HFFc6 (cell line): ENCODE measurements around the gene ELP1. TPM values are rescaled to one million over a fixed set of nuclear protein-coding genes. Genes with fewer than 3 reads are reported as not detected.

Experiments
- DNase-seq: peaks from one replicate; pipeline ENCODE4 v3.0.0-alpha.2; 2018
- H3K27ac Mint-ChIP-seq: 2 replicates; pipeline ENCODE4 v1.8.0; 2020; ENCODE audit warnings: mild to moderate bottlenecking, mixed read lengths
- H3K27me3 Mint-ChIP-seq: 2 replicates; pipeline ENCODE4 v1.8.0; 2021; ENCODE audit warnings: mild to moderate bottlenecking, moderate library complexity, mixed read lengths; ENCODE audit not compliant: insufficient read depth
- H3K36me3 Mint-ChIP-seq: 2 replicates; pipeline ENCODE4 v1.8.0; 2021; ENCODE audit warnings: low read depth, mixed read lengths
- H3K4me1 Mint-ChIP-seq: 2 replicates; pipeline ENCODE4 v1.8.0; 2020; ENCODE audit warnings: low read depth, mixed read lengths
- H3K4me3 Mint-ChIP-seq: 2 replicates; pipeline ENCODE4 v1.8.0; 2020; ENCODE audit warnings: mild to moderate bottlenecking, moderate library complexity, mixed read lengths
- H3K9me3 Mint-ChIP-seq: 2 replicates; pipeline ENCODE4 v1.8.0; 2020; ENCODE audit warnings: mild to moderate bottlenecking, mixed read lengths
- CTCF ChIP-seq: fragments of 200-600 bp; sonication (generic); IDR thresholded peaks from 2 replicates; pipeline ENCODE4 v1.5.0; 2021; ENCODE audit warnings: antibody characterized with exemption, mild to moderate bottlenecking
- total RNA-seq, 6 experiments: library from RNA; stranded (reverse); fragmentation: NEBNext Ultra II Directional; extraction: Animal tissue kit (Norgen Biotek cat#: 25700); gene quantifications; 2 replicates in 1 of 6; 3 replicates in 5 of 6; pipeline ENCODE4 v1.2.3, GENCODE V29; 2021

The ELP1 gene
- total RNA-seq, 6 experiments from 2014 or later = 24.8 to 37.2 (median 35.2) TPM

- H3K4me1 Mint-ChIP-seq = peaks cover 8% of the 10 kb centered on the region
- no peak overlapping the region for H3K27ac Mint-ChIP-seq
- DNase-seq = no peak
- no peak overlapping the region for H3K4me3 Mint-ChIP-seq
- no peaks in the 10 kb centered on the region for H3K27me3 Mint-ChIP-seq
- no peak for TF ChIP-seq CTCF
- peaks cover 19% of the 10 kb centered on the region; the same call in 1 of the 2 replicates for H3K36me3 Mint-ChIP-seq
- no peaks in the 10 kb centered on the region for H3K9me3 Mint-ChIP-seq
These were observed 16.2 kb upstream of the ELP1 start for GRCh38 chr9:108950168-108950567.

- H3K27me3 Mint-ChIP-seq = no peaks in the 10 kb centered on the region; the same call in 1 of the 2 replicates
- H3K9me3 Mint-ChIP-seq = no peaks in the 10 kb centered on the region
- no peak overlapping the region for H3K27ac Mint-ChIP-seq
- no peak for TF ChIP-seq CTCF
- peaks cover 14% of the 10 kb centered on the region for H3K4me1 Mint-ChIP-seq
- no peaks in the 10 kb centered on the region; the same call in 1 of the 2 replicates for H3K36me3 Mint-ChIP-seq
- H3K4me3 Mint-ChIP-seq = no peak overlapping the region
- DNase-seq = no peak
These were observed 6.1 kb upstream of the ELP1 start for GRCh38 chr9:108939975-108940374.

GRCh38 chr9:108937561-108938305 is 3.8 kb upstream of the ELP1 start:
- no peaks in the 10 kb centered on the region; the same call in 1 of the 2 replicates for H3K36me3 Mint-ChIP-seq
- H3K4me1 Mint-ChIP-seq = peaks cover 23% of the 10 kb centered on the region
- no peak for DNase-seq
- no peaks in the 10 kb centered on the region for H3K9me3 Mint-ChIP-seq
- peaks cover 2% of the 10 kb centered on the region; the same call in 1 of the 2 replicates for H3K27me3 Mint-ChIP-seq
- no peak for TF ChIP-seq CTCF
- H3K4me3 Mint-ChIP-seq = no peak overlapping the region
- H3K27ac Mint-ChIP-seq = no peak overlapping the region

- peaks cover 2% of the 10 kb centered on the region; the same call in 1 of the 2 replicates for H3K27me3 Mint-ChIP-seq
- no peak for TF ChIP-seq CTCF
- peaks cover 39% of the 10 kb centered on the region for H3K4me1 Mint-ChIP-seq
- peak within 1 kb of the TSS; percentile 100 for H3K4me3 Mint-ChIP-seq
- peak within 1 kb of the TSS; percentile 95 for H3K27ac Mint-ChIP-seq
- no peaks in the 10 kb centered on the region; the same call in 1 of the 2 replicates for H3K36me3 Mint-ChIP-seq
- no peaks in the 10 kb centered on the region for H3K9me3 Mint-ChIP-seq
- DNase-seq = peak; percentile 51
These were observed 484 bp upstream of the ELP1 start, which contains the start of gene ABITRAM for GRCh38 chr9:108934323-108934893. TSS of gene ABITRAM (plus strand) at chr9:108934400. CDS start at chr9:108934487, 87 bp downstream.

- H3K4me1 Mint-ChIP-seq = peaks cover 39% of the 10 kb centered on the region
- peak overlapping the region; percentile 100 for H3K4me3 Mint-ChIP-seq
- H3K9me3 Mint-ChIP-seq = no peaks in the 10 kb centered on the region
- no peak for TF ChIP-seq CTCF
- DNase-seq = peak; percentile 10
- no peaks in the 10 kb centered on the region for H3K36me3 Mint-ChIP-seq
- peak overlapping the region; percentile 95 for H3K27ac Mint-ChIP-seq
- peaks cover 2% of the 10 kb centered on the region; the same call in 1 of the 2 replicates for H3K27me3 Mint-ChIP-seq
These were observed 650 bp downstream of the ELP1 start for GRCh38 chr9:108933231-108933717.
